CD4-positive, CD25-positive, alpha-beta regulatory T cell (primary cell): ENCODE results near the gene GIPR. TPM values are rescaled to one million over a fixed set of nuclear protein-coding genes. Genes with fewer than 3 reads are reported as not detected.
"Not testable (repeated sequence)": the region's sequence is repeated elsewhere in the genome, so short reads cannot be mapped to it uniquely, and the experiment has no call there.

Experiments used
- ATAC-seq, 2 donors: fragments of 150-1000 bp; cut with Tn5 transposase; one replicate each; pipeline ENCODE4 v1.10.0; 2021; ENCODE audit warnings: low read depth in 2 of 2, moderate number of reproducible peaks in 2 of 2, moderate library complexity in 1 of 2
- DNase-seq, 3 donors: peaks; one replicate each; pipeline versions ENCODE4 v3.0.0 to v3.0.0-alpha.2; 2012 to 2022; ENCODE audit warnings: mixed read lengths in 1 of 3
- H3K27ac ChIP-seq: one replicate; pipeline ENCODE4 v1.7.0; 2013; ENCODE audit warnings: mild to moderate bottlenecking, low read length; ENCODE audit not compliant: insufficient read depth, poor library complexity, severe bottlenecking
- H3K27me3 ChIP-seq: one replicate; pipeline ENCODE4 v1.7.0; 2013; ENCODE audit warnings: low read length; ENCODE audit not compliant: control insufficient read depth, insufficient read depth
- H3K36me3 ChIP-seq: one replicate; pipeline ENCODE4 v1.7.0; 2013; ENCODE audit warnings: mild to moderate bottlenecking, low read length, moderate library complexity; ENCODE audit not compliant: control insufficient read depth, insufficient read depth
- H3K4me1 ChIP-seq: 2 replicates; pipeline ENCODE4 v1.7.0; 2013; ENCODE audit warnings: mild to moderate bottlenecking, low read length; ENCODE audit not compliant: insufficient read depth, control insufficient read depth, poor library complexity, severe bottlenecking
- H3K4me3 ChIP-seq: one replicate; pipeline ENCODE4 v1.7.0; 2013; ENCODE audit warnings: low read depth, mild to moderate bottlenecking, low read length, moderate library complexity
- H3K9me3 ChIP-seq, 2 experiments: 1 replicate in 1 of 2; 2 replicates in 1 of 2; pipeline ENCODE4 v1.7.0; 2013; ENCODE audit warnings: low read length in 2 of 2, mild to moderate bottlenecking in 1 of 2, moderate library complexity in 1 of 2; ENCODE audit not compliant: control insufficient read depth in 2 of 2
- H3K27ac Mint-ChIP-seq, 3 donors: one replicate each; pipeline ENCODE4 v1.8.0; 2020 to 2022; ENCODE audit warnings: mild to moderate bottlenecking in 3 of 3, mixed read lengths in 3 of 3, moderate library complexity in 2 of 3
- H3K27me3 Mint-ChIP-seq: one replicate; pipeline ENCODE4 v1.8.0; 2022; ENCODE audit warnings: mild to moderate bottlenecking, mixed read lengths
- H3K36me3 Mint-ChIP-seq: one replicate; pipeline ENCODE4 v1.8.0; 2020; ENCODE audit warnings: mixed read lengths
- H3K4me1 Mint-ChIP-seq, 4 donors: one replicate each; pipeline ENCODE4 v1.8.0; 2020 to 2022; ENCODE audit warnings: mixed read lengths in 4 of 4, mild to moderate bottlenecking in 1 of 4
- H3K4me3 Mint-ChIP-seq, 4 donors: one replicate each; pipeline ENCODE4 v1.8.0; 2020 to 2022; ENCODE audit warnings: mild to moderate bottlenecking in 4 of 4, mixed read lengths in 4 of 4, moderate library complexity in 3 of 4
- H3K9me3 Mint-ChIP-seq, 7 donors: one replicate each; pipeline ENCODE4 v1.8.0; 2020 to 2022; ENCODE audit warnings: mixed read lengths in 7 of 7, mild to moderate bottlenecking in 3 of 7, moderate library complexity in 2 of 7
- polyA plus RNA-seq, 4 donors: library from polyadenylated mRNA; unstranded; fragments of 300-500 nt; fragmentation: Illumina TruSeq; gene quantifications; one replicate each; pipeline ENCODE4 v1.2.3, GENCODE V29; 2021
- total RNA-seq: library from RNA; stranded (reverse); gene quantifications from one replicate; pipeline ENCODE4 v1.2.3, GENCODE V29; 2022

The GIPR gene
- total and polyA plus RNA-seq, 5 donors from 2014 or later: 0.15 to 9.3 (median 0.18) TPM; not detected in 1

- Mint-ChIP-seq H3K27me3 (no peaks in the 10 kb centered on the region), H3K4me1 (peaks cover 0 to 25% (median 11%) of the 10 kb centered on the region in 4 donors), H3K27ac (peak overlapping the region in 1 of 3 donors; percentile 58), H3K36me3 (peaks cover 7% of the 10 kb centered on the region), H3K4me3 (peak overlapping the region in 1 of 4 donors; percentile 47), H3K9me3 (no peaks in the 10 kb centered on the region)
- Histone ChIP-seq H3K27ac (no peak overlapping the region), H3K4me3 (no peak overlapping the region), H3K9me3 (no peaks in the 10 kb centered on the region), H3K27me3 (no peaks in the 10 kb centered on the region), H3K4me1 (peaks cover 14% of the 10 kb centered on the region), H3K36me3 (peaks cover 34% of the 10 kb centered on the region)
- no peak for ATAC-seq
- no peak for DNase-seq
These were observed 14.9 kb downstream of the GIPR start for GRCh38 chr19:45682908-45683307.

GRCh38 chr19:45685045-45685444 lies 17.0 kb downstream of the GIPR start:
- not testable (repeated sequence) for H3K9me3 ChIP-seq, DNase-seq, H3K27ac ChIP-seq, H3K27me3 ChIP-seq, H3K36me3 Mint-ChIP-seq, ATAC-seq, H3K4me3 ChIP-seq, H3K9me3 Mint-ChIP-seq, H3K27ac Mint-ChIP-seq, H3K27me3 Mint-ChIP-seq
- peaks cover 0 to 28% (median 13%) of the 10 kb centered on the region in 4 donors for H3K4me1 Mint-ChIP-seq
- H3K4me3 Mint-ChIP-seq: peak overlapping the region in 1 of 4 donors; percentile 67
- Histone ChIP-seq H3K36me3 (peaks cover 40% of the 10 kb centered on the region), H3K4me1 (peaks cover 12% of the 10 kb centered on the region)

- Mint-ChIP-seq H3K27ac (no peak overlapping the region), H3K27me3 (no peaks in the 10 kb centered on the region), H3K9me3 (peaks cover 0 to 2% (median 0%) of the 10 kb centered on the region in 7 donors), H3K4me1 (peaks cover 0 to 33% (median 8%) of the 10 kb centered on the region in 4 donors), H3K36me3 (peaks cover 11% of the 10 kb centered on the region), H3K4me3 (no peak overlapping the region)
- DNase-seq (no peak), ATAC-seq (no peak)
- Histone ChIP-seq H3K4me3 (no peak overlapping the region), H3K4me1 (peaks cover 16% of the 10 kb centered on the region), H3K36me3 (peaks cover 40% of the 10 kb centered on the region), H3K27ac (no peak overlapping the region), H3K27me3 (no peaks in the 10 kb centered on the region), H3K9me3 (no peaks in the 10 kb centered on the region)
These were observed 19.6 kb downstream of the GIPR start for GRCh38 chr19:45687599-45687998.

GRCh38 chr19:45691516-45692186 lies 23.6 kb downstream of the GIPR start, which contains the start of gene SNRPD2:
Gene SNRPD2, minus strand, starts transcription at chr19:45691953. Its CDS starts 65 bp downstream, at chr19:45691888.
- Histone ChIP-seq H3K4me3 (peak within 1 kb of the TSS; percentile 88), H3K27me3 (no peaks in the 10 kb centered on the region), H3K36me3 (peaks cover 22% of the 10 kb centered on the region), H3K4me1 (peaks cover 27% of the 10 kb centered on the region), H3K9me3 (no peaks in the 10 kb centered on the region), H3K27ac (peak within 1 kb of the TSS; percentile 96)
- peak; percentile 87 to 96 (median 92) for DNase-seq
- Mint-ChIP-seq H3K27ac (peak within 1 kb of the TSS; percentile 96 to 98 (median 98)), H3K9me3 (peaks cover 0 to 2% (median 0%) of the 10 kb centered on the region in 7 donors), H3K4me1 (peaks cover 0 to 31% (median 9%) of the 10 kb centered on the region in 4 donors), H3K4me3 (peak within 1 kb of the TSS; percentile 89 to 98 (median 96)), H3K27me3 (no peaks in the 10 kb centered on the region), H3K36me3 (peaks cover 7% of the 10 kb centered on the region)
- peak; percentile 44 to 47 for ATAC-seq

- Mint-ChIP-seq H3K9me3 (peaks cover 0 to 2% (median 0%) of the 10 kb centered on the region in 7 donors), H3K27ac (peak within 1 kb of the TSS; percentile 96 to 98 (median 98)), H3K4me3 (peak within 1 kb of the TSS; percentile 89 to 98 (median 96)), H3K4me1 (peaks cover 0 to 31% (median 10%) of the 10 kb centered on the region in 4 donors), H3K36me3 (peaks cover 6% of the 10 kb centered on the region), H3K27me3 (no peaks in the 10 kb centered on the region)
- no peaks in the 10 kb centered on the region for H3K9me3 ChIP-seq
- peak within 1 kb of the TSS; percentile 88 for H3K4me3 ChIP-seq
- H3K27ac ChIP-seq: peak within 1 kb of the TSS; percentile 96
- DNase-seq (peak; percentile 95 to 100 (median 98)), ATAC-seq (peak; percentile 91 to 93)
- H3K4me1 ChIP-seq: peaks cover 27% of the 10 kb centered on the region
- H3K27me3 ChIP-seq: no peaks in the 10 kb centered on the region
- peaks cover 14% of the 10 kb centered on the region for H3K36me3 ChIP-seq
These were observed 24.4 kb downstream of the GIPR start, which contains the start of gene QPCTL for GRCh38 chr19:45692187-45693105. Gene QPCTL, plus strand, starts transcription at chr19:45692666. Its CDS starts 38 bp downstream, at chr19:45692704.

GRCh38 chr19:45693106-45693788 lies 25.2 kb downstream of the GIPR start:
- DNase-seq (peak; percentile 58 to 69 (median 64)), ATAC-seq (no peak)
- Histone ChIP-seq H3K36me3 (peaks cover 7% of the 10 kb centered on the region), H3K27ac (peak overlapping the region; percentile 96), H3K9me3 (no peaks in the 10 kb centered on the region), H3K4me1 (peaks cover 27% of the 10 kb centered on the region), H3K27me3 (no peaks in the 10 kb centered on the region), H3K4me3 (peak overlapping the region; percentile 88)
- peak overlapping the region; percentile 89 to 98 (median 96) for H3K4me3 Mint-ChIP-seq
- H3K4me1 Mint-ChIP-seq: peaks cover 0 to 32% (median 11%) of the 10 kb centered on the region in 4 donors
- H3K9me3 Mint-ChIP-seq: peaks cover 0 to 2% (median 0%) of the 10 kb centered on the region in 7 donors
- peaks cover 9% of the 10 kb centered on the region for H3K36me3 Mint-ChIP-seq
- H3K27me3 Mint-ChIP-seq: no peaks in the 10 kb centered on the region
- peak overlapping the region; percentile 71 to 98 (median 96) for H3K27ac Mint-ChIP-seq

- Histone ChIP-seq H3K4me1 (no peaks in the 10 kb centered on the region), H3K27me3 (no peaks in the 10 kb centered on the region), H3K4me3 (no peak overlapping the region), H3K27ac (no peak overlapping the region), H3K9me3 (no peaks in the 10 kb centered on the region), H3K36me3 (peaks cover 4% of the 10 kb centered on the region)
- Mint-ChIP-seq H3K27me3 (no peaks in the 10 kb centered on the region), H3K4me1 (peaks cover 0 to 4% (median 2%) of the 10 kb centered on the region in 4 donors), H3K36me3 (peaks cover 14% of the 10 kb centered on the region), H3K4me3 (no peak overlapping the region), H3K9me3 (no peaks in the 10 kb centered on the region), H3K27ac (no peak overlapping the region)
- no peak for ATAC-seq
- DNase-seq: no peak
These were observed 33.7 kb downstream of the GIPR start for GRCh38 chr19:45701676-45702075.
